ENCODE data around the gene GHR.

DNA sequence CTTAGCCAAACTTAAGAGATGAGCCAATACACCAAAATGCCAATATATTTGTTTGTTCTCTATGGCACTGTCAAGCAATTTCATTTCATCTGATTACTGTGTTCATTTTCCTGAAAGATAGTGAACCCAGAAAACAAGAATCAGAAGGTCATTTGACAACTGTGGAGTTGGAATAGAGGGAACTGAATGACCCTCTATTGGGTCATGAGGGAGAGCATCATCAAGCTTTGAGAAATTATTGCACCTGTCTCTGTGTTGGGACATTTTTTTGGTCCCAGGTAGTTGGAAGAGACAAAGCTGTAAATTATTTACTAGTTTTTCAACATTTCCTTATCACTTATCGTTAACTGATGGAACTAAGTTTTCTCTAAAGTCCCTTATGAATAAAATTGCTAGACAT, 129.4 kb downstream of the GHR start:
- TF ChIP-seq, protein P1, sequence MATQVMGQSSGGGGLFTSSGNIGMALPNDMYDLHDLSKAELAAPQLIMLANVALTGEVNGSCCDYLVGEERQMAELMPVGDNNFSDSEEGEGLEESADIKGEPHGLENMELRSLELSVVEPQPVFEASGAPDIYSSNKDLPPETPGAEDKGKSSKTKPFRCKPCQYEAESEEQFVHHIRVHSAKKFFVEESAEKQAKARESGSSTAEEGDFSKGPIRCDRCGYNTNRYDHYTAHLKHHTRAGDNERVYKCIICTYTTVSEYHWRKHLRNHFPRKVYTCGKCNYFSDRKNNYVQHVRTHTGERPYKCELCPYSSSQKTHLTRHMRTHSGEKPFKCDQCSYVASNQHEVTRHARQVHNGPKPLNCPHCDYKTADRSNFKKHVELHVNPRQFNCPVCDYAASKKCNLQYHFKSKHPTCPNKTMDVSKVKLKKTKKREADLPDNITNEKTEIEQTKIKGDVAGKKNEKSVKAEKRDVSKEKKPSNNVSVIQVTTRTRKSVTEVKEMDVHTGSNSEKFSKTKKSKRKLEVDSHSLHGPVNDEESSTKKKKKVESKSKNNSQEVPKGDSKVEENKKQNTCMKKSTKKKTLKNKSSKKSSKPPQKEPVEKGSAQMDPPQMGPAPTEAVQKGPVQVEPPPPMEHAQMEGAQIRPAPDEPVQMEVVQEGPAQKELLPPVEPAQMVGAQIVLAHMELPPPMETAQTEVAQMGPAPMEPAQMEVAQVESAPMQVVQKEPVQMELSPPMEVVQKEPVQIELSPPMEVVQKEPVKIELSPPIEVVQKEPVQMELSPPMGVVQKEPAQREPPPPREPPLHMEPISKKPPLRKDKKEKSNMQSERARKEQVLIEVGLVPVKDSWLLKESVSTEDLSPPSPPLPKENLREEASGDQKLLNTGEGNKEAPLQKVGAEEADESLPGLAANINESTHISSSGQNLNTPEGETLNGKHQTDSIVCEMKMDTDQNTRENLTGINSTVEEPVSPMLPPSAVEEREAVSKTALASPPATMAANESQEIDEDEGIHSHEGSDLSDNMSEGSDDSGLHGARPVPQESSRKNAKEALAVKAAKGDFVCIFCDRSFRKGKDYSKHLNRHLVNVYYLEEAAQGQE (IDR thresholded peaks at IDR 0.05; ENCODE audit: insufficient replicate concordance, low read depth) = no peak
- TF ChIP-seq, protein P2, sequence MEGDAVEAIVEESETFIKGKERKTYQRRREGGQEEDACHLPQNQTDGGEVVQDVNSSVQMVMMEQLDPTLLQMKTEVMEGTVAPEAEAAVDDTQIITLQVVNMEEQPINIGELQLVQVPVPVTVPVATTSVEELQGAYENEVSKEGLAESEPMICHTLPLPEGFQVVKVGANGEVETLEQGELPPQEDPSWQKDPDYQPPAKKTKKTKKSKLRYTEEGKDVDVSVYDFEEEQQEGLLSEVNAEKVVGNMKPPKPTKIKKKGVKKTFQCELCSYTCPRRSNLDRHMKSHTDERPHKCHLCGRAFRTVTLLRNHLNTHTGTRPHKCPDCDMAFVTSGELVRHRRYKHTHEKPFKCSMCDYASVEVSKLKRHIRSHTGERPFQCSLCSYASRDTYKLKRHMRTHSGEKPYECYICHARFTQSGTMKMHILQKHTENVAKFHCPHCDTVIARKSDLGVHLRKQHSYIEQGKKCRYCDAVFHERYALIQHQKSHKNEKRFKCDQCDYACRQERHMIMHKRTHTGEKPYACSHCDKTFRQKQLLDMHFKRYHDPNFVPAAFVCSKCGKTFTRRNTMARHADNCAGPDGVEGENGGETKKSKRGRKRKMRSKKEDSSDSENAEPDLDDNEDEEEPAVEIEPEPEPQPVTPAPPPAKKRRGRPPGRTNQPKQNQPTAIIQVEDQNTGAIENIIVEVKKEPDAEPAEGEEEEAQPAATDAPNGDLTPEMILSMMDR (IDR thresholded peaks at IDR 0.05; ENCODE audit: insufficient read depth, low read length) = no peak

All from HL-60 (cell line).